GM18511 (cell line): Measurements from ENCODE around the gene TACR1.
A peak's percentile ranks its signal among the peaks of the same experiment; 100 is the strongest.
"Not testable (repeated sequence)": the region's sequence is repeated elsewhere in the genome, so short reads cannot be mapped to it uniquely, and the experiment has no call there.

Source experiments
- ATAC-seq: cut with Tn5 transposase; IDR thresholded peaks from one replicate; pipeline ENCODE4 v1.9.1; 2021; ENCODE audit warnings: mild to moderate bottlenecking, moderate library complexity; ENCODE audit not compliant: unreplicated experiment

TACR1 gene

DNA sequence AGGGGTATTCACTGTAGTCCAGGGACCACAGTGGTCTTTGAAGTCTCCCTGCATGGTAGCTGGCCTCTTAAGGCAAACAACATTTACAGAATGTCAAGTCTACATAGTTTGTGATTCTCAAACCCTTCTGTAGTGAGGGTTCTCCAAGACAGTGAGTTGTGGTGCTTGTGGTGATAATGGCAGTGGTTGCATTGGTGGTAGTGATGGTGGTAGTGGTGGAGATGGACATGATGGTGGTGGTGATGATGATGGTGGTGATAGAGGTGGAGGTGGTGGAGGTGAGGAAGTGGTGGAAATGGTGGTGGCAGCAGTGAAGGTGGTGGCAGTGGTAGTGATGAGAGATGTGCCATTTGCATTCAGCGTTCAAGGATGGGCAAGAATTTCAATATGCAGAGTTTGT lies 104.9 kb downstream of the TACR1 start:
- no peak for ATAC-seq

DNA sequence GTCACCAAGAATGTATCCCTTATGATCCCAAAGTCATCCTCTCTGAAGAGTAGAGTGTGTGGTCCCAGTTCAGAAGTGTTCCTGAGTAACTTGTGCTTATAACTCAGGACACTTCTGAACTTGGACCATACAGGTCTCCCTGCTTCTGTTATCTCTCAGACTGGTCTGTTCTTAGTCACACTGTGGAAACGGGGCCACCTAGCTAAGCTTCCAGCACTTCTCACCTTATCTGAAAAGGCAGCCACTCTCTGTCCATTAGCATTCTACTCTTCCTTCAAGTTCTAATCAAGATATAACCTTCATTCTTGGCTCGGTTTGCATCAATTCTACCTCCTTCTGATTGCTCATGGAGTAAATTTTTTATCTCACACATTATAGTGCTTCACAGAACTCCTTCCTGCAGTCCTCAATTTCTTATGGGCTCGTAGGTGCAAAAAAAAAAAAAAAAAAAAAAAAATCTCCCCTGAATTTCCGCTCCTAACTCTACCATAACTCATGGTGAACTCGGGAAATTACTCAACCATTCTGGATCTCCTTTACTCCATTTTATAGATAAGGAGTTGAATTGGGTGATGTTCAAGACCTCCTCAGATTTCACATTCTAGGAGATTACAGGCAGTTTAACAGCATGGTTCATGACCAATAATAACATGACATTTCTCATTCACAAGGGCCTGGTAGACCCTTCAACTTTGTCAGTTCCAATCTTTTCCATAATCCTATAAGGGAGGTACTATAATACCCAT lies 108.4 kb downstream of the TACR1 start:
- ATAC-seq = no peak

DNA sequence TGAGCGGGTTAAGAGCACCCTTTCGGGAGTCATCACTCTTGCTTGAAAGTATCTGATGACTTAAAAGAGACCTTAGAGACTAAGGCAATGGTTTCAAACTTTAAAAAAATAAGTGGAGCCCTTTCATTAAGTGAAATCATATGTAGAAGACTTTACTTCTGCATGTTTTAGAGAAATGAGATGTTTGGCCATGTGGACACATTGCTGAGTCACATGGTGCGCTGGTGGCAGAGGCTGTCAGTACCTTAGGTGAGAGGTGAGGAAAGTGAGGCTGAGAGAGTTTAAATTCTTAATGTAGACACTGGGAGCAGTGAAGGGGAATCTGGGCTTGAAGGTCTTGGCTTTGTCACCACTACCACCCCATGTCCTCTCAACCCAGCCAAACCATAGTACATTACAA lies 109.8 kb downstream of the TACR1 start:
- ATAC-seq = no peak

DNA sequence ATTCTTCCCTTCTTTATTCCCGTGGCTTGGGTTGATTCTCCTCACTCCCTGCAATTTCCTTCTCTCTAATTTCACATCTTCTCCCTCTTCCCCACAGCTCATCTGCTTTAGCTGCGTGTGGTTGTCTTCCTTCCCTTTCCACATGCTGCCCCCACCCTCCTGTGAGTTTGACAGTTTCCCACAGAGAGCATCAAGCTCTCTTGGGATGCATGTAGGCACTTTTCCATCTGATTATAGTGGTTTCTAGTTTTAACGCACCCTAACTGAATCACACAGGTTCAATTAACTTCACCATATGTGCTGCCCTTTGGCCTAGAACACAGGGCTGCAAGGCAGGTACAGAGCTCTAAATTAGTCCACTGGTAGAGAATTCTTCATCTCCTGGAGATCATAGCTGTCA lies 110.5 kb downstream of the TACR1 start:
- ATAC-seq = no peak

DNA sequence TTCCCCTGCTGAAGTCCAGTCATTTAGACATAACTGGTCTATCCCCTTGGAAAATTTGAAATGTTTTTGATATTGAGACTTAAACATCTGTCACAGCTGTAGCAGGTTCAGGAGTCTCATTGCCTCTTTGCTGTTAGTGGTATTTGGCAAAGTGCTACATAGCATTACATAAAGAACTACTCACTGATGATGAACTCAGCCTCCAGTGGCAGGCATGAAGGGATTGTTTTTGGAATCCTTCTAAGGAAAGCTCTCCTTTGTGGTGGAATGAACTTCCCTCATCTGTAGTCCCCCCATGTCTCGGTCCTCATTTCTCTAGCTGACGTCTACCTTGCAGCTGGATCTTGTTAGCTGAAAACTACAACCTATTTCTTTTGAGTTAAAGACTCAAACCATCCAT lies 111.6 kb downstream of the TACR1 start:
- ATAC-seq = no peak

DNA sequence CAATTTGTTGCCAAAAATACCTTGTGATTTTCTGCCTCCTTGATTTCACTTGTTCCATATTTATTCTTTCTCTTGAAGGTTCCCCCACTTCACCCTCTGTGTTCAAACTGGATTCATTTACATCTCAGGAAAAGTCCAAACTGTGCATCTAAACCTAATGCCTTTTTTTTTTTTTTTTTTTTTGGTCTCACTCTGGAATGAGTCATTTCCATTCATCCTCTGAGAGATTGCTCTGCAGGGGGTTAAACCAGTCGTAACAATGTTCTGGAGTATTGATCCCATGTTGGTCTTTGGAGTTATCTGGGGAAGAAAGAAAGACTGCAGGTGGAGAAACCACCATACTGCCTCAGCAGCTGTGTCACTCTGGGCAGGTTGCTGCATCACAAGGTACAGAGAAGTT lies 119.7 kb downstream of the TACR1 start:
- no peak for ATAC-seq

DNA sequence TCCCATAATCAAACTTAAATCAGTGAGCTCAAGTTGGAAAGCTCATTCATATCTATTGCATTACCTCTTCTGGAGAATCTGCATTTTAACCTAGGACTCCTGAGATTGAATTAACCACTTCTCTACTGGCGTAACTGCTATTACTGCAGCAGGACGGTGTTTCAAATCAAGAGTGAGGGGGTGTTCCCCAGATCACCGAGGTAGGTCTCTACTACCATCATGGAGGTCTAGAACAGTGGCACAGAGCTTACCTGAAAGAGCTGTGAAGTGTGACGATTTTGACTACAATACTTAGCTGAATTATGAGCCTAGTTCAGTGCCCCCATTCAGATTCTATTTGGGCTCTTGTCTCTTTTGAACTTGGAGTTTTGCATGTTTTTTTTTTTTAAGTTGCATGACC lies 121.4 kb downstream of the TACR1 start:
- no peak for ATAC-seq

DNA sequence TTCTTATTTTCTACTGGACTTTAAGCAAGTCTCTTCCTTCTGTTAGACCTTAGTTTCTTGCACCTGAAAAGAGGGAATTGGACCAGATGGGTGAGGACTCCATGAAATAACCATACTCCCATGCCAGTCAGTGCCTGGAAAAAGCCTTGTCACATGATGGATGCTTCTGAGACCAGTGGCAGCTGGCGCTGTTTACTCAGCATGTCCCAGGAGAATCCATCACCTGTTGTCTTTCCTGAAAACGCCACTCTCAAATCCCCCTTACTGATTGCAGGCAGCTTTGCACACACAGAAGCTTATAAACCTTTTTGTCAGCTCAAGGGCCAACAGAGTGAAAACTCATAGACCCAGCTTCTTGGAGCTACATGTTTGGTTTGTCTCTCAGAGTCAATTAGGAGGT lies 123.2 kb downstream of the TACR1 start:
- no peak for ATAC-seq

DNA sequence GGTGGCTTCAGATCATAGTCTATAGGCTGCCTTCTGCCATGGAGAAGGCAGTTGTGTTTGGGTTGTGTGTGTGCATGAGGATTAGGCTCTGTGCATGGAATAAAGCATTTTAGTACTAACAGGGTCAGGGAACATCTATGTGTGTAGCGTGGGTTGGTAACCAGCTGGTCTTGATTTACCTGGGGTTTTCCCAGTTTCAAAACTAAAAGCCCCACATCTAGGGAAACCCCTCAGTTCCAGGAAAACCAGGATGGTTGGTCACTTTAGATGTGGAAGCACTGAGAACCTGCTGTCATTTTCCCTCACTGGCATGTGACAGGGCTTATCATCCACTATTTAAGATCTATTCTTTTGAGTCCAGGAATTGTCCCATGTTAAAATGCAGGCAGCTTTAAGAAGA lies 124.6 kb downstream of the TACR1 start:
- ATAC-seq = no peak

DNA sequence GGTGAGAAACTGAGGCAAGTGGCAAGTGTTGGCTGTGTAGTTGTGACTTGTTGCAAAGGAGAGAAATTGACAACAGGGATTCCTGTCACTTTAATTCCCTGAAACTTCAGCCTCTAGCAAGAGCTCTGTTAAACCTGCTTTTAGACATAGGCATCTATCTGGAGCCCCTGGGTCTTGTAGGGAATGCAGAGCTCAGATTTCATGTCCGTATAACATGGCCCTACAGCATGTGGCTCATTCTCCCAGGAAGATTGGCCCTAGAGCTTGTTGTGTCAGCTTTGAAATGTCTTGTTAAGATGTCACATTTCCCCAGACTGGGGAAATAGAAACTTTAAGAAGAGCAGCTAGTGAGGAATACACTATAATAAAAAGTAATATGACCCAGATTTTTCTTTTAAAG lies 125.1 kb downstream of the TACR1 start:
- ATAC-seq = no peak

DNA sequence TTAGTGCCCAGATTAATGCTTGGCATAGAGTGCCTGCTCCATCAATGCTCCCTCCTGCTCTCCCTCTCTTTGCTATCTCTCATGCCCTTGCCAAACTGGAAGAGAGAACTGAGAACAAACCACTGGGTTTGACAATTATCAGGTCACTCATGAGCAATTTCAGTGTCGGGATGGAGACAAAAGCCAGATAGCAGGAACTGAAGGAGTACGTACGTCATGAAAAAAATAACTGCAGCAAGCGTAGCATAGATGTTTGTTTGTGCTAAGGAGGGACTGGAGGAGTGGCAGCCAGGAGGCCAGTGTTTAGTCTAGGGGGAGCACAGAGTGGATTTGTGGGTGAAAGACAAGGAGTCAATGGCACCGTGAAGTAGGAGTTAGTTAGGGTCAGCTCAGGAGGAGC lies 127.6 kb downstream of the TACR1 start:
- no peak for ATAC-seq

DNA sequence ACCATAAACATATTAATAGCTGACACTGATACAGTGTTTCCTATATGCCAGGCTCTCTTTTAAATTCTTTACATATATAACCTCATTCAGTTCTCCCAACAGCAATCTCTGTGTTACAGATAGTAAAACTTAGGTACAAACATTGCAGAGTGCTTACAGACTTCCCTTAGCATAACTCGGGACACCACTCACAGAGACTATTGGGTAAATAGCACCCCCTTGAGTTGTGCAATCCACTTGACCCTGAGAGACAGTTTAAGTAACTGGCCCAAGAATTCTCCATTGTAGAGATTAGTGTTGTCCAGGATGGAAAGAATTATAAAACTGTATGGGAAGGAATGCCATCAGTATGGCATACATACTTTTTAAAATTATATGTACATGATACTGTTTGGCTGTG lies 130.8 kb downstream of the TACR1 start:
- ATAC-seq = no peak

DNA sequence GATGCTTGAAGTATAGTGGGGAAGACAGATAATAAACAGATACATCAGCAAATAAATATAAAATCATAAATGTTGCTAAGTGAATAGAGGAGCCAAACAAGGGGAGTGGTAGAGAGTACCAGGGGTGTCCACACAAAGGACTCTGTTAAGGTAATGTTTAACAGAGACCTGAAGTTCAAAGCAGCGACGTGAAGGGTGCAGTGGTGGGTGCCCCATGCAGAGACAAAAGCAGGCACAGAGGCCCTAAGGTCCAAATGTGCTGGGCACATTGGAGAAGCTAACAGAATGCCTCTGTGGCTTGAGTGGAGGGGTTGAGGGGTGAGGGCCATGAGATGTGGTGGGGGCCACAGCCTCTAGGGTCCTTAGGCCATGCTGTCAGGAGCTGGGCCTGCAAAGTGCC lies 131.8 kb downstream of the TACR1 start:
- ATAC-seq = no peak

DNA sequence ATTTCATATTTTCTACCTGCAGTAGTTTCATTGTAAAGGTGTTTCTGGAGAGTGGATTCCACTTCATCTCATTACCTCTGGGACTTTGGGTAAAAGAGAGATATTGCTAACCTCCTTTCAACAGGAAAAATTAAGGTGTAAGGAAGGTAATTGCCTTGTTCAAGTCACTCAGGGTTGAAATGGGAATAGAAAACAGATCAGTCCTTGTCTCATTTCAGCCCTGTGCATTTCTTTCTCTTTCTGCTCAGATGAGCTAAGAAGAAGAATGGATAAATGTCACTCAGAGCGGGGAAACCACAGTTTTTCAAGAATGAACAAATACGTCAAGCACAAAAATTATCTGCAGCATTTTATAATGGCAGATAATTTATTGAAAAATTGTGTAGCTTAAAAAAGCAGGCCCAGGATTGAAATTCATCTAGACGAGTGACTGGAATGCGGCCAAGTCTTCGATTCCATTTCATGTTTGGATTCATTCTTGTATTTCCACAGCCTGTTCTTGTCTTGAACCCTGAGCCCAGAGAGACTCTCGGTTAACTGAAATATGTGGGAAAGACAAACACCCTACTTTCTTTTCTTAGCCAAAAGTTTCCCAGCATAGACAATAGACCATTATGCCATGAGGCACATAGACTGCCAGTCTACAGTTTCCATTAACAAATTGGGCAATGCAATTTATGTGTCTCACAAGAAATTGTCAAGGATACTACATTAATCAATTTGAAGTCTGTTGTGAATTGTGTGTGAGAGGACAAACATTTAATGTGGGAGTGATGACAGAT lies 133.0 kb downstream of the TACR1 start:
- no peak for ATAC-seq

DNA sequence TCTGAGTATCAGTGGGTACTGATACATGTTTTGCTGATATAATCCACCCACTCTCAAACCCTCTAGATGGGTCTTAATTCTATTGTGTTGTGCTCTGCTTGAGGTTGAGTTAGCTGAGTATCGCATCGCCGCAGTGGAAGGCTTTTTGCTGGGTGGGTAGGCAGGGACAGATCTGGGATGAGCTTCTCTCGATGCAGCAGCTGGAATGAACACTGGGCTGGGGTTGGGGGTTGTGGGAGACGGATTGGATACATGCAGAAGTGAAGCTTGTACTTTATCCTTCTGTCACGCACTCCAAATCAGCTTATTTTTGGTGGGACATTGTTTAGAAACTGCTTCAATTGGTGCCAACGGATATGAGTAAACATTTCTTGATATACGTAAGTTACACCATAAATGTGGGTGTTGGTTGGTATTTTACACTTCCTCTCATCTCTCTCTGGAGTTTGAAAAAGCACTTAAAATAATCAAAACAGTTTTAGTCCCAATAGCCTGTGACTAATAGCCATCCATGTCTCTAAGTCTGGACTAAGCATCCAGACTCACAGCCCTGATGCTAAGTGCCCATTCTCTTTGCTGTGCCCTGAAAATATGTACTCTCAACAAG lies 133.8 kb downstream of the TACR1 start:
- ATAC-seq = no peak

DNA sequence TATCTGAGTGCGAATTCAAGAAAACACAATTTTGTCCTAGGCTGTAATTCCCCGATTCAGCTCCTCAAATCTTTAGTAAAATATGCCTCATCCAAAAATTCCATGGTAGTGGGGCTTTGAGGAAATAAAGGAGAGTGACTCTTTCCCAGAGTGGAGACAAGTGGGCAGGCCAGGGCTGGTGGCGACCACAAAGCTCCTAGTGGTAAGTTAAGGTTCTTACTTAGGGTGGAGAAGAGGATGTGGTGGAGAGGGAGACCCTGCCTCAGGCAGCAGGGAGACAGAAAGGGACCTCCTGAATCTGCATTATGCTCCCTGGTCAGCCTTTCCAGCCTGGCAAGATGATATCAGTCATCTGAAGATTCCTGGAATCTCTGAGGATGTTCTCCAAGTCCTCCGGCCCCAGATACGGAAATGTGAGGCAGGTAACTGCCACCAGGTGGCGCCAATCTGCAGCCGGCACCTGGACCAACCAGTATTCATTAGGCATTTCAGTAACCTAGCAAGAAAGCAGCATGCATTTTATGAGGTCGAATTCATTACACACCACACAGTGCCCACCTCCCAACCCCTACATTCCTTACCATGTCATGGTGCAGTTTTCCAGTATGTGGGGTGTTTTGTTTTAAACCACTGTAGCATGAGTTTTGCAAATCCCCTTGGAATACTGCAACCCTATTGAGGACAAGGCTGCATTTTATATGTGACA lies 134.5 kb downstream of the TACR1 start:
- no peak for ATAC-seq

DNA sequence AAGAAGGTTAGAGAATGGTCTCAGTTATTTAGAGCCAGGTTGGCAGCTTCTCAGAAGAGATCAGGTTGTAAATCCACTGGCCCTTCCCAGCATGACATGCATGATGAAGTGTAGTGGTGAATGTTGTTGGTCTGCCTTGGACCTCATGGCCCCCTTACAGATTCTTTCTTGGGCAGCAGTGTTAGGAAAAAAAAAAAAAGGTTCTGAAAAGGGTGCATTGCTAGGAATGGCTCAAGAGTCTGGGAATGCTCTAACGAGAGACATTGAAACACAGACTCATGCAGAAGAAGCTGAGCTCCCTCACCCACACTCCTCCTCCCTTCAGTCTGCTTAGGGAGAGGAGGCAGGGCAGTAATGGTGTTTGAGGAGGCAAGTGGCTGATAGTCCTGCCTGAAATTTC lies 135.4 kb downstream of the TACR1 start:
- ATAC-seq = no peak

DNA sequence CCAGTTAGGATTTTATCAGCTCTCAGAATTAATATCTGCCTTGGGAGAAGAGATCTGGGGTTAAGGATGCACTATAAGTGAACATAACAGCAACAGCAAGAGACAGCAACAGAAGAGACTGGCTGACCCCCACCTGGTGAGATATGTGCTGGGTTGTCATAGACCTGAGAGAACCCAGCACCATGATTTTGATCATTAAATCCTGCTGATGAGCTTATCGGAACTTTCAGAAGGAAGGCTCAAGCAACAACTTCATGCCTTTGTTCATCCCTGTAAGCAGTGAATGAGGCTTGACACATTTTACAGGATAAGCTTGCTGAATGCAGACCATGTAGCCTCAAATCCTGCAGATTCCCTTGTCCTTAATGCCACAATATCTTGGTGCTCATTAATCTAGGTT lies 140.9 kb downstream of the TACR1 start:
- no peak for ATAC-seq

DNA sequence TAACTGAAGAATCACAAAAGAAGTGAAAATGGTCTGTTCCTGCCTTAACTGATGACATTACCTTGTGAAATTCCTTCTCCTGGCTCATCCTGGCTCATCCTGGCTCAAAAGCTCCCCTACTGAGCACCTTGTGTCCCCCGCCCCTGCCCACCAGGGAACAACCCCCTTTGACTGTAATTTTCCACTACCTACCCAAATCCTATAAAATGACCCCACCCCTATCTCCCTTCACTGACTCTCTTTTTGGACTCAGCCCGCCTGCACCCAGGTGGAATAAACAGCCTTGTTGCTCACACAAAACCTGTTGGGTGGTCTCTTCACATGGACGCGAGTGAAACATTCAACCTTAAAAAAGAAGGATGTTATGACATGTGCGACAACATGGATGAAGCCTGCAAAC lies 142.2 kb downstream of the TACR1 start:
- ATAC-seq = not testable (repeated sequence)

DNA sequence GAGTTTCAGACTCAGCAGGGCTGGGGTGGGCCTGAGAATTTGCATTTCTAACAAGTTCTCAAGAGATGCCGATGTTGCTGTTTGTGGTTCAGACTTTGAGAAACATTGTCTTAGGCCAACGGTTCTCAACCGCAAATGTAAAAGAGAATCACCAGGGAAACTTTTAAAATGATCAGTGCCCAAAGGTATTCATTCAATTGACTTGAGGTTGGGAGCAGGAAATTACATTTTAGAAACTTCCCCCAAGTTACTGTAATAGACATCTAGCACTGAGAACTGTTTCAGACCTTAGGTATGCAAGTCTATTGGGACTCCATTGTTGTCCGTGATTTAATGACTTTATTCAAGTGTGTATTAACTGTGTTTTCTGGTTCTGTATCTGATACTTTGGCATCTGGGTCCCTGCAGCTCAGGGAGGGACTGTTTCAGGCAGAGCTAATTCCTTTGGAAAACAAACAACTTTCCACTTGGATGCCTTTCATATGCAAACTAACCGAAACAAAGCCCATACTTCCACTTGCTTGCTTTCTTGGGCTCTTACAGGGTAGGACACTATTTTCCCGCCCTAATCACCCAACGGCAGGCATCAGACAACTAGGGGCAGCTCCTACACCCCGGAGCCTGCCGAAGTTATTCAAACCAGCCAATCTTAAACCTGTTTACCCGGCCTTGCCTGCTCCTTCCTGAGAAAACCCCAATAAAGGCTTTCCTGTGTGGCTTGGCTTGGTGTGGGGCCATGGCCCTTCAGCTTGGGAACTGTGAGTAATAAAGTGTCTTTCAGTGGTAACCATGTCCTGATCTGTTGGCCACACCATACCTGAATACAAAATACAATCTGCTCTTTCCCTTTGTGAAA lies 143.3 kb downstream of the TACR1 start:
- peak; percentile 64 for ATAC-seq
